Peyer's patch (tissue), 4 donors: Measurements from ENCODE around the gene GCNT1. TPM values are rescaled to one million over a fixed set of nuclear protein-coding genes. Genes with fewer than 3 reads are reported as not detected.

Experiments used
- DNase-seq, 3 donors: peaks; one replicate each; pipeline ENCODE4 v3.0.0-alpha.2; 2017 to 2019
- H3K27ac ChIP-seq, 4 donors: fragments of 200-600 bp; sonication (generic); one replicate each; pipeline ENCODE4 v1.5.1; 2016 to 2019
- H3K27me3 ChIP-seq, 2 donors: fragments of 200-600 bp; sonication (generic); one replicate each; pipeline ENCODE4 v1.5.1; 2019
- H3K36me3 ChIP-seq, 3 donors: fragments of 200-600 bp; sonication (generic); one replicate each; pipeline ENCODE4 v1.5.1; 2016 to 2019
- H3K4me1 ChIP-seq, 4 donors: fragments of 200-600 bp; sonication (generic); one replicate each; pipeline ENCODE4 v1.5.1; 2016 to 2019
- H3K4me3 ChIP-seq, 4 donors: fragments of 200-600 bp; sonication (generic); 1 replicate in 3 of 4; 2 replicates in 1 of 4; pipeline ENCODE4 v1.5.1; 2016 to 2019; ENCODE audit warnings: mild to moderate bottlenecking in 1 of 4
- H3K9me3 ChIP-seq, 4 donors: fragments of 200-600 bp; sonication (generic); one replicate each; pipeline ENCODE4 v1.5.1; 2016 to 2019; ENCODE audit warnings: mild to moderate bottlenecking in 1 of 4
- CTCF ChIP-seq, 6 experiments: fragments of 450-650 bp in 4 of 6; fragments of 200-600 bp in 2 of 6; sonication (generic) in 1 of 6; IDR thresholded peaks; one replicate each; pipeline ENCODE4 v1.5.1; 2017 to 2019; ENCODE audit warnings: antibody characterized with exemption in 6 of 6, mild to moderate bottlenecking in 3 of 6, moderate library complexity in 1 of 6
- POLR2A ChIP-seq, 2 donors: fragments of 450-650 bp; IDR thresholded peaks; one replicate each; pipeline ENCODE4 v1.5.1; 2017; ENCODE audit warnings: antibody characterized with exemption in 2 of 2, mild to moderate bottlenecking in 2 of 2, moderate library complexity in 2 of 2
- total RNA-seq, 4 donors: library from RNA; depleted of rRNA; stranded (reverse); fragments of >200 nt; gene quantifications; one replicate each; pipeline ENCODE4 v1.1.0, GENCODE V29; 2016

GCNT1 gene
- total RNA-seq, 4 donors from 2014 or later: 38.8 to 68.1 (median 53.5) TPM

GRCh38 chr9:76456202-76456926 lies 2.6 kb upstream of the GCNT1 start:
- H3K9me3 ChIP-seq: no peaks in the 10 kb centered on the region
- TF ChIP-seq POLR2A (IDR thresholded peaks at IDR 0.05) (no peak), CTCF (IDR thresholded peaks at IDR 0.05) (peak in 1 of 6 experiments; percentile 7)
- no peaks in the 10 kb centered on the region for H3K36me3 ChIP-seq
- DNase-seq: peak; percentile 59 to 79 (median 68)
- H3K27ac ChIP-seq: peak overlapping the region in 2 of 4 donors; percentile 28 to 44
- no peak overlapping the region for H3K4me3 ChIP-seq
- peaks cover 0 to 15% (median 3%) of the 10 kb centered on the region in 4 donors for H3K4me1 ChIP-seq
- no peaks in the 10 kb centered on the region for H3K27me3 ChIP-seq

- no peaks in the 10 kb centered on the region for H3K36me3 ChIP-seq
- peak in 2 of 3 donors; percentile 65 to 70 for DNase-seq
- H3K4me3 ChIP-seq: peak overlapping the region; percentile 57 to 77 (median 73)
- peaks cover 0 to 22% (median 3%) of the 10 kb centered on the region in 4 donors for H3K4me1 ChIP-seq
- H3K27me3 ChIP-seq: no peaks in the 10 kb centered on the region
- TF ChIP-seq CTCF (IDR thresholded peaks at IDR 0.05): peak in 3 of 6 experiments; percentile 39 to 41 (median 41)
- no peak for TF ChIP-seq POLR2A (IDR thresholded peaks at IDR 0.05)
- H3K9me3 ChIP-seq: no peaks in the 10 kb centered on the region
- peak overlapping the region; percentile 61 to 89 (median 72) for H3K27ac ChIP-seq
These were observed 983 bp downstream of the GCNT1 start for GRCh38 chr9:76459694-76460635.

- Histone ChIP-seq H3K4me3 (no peak overlapping the region), H3K9me3 (no peaks in the 10 kb centered on the region), H3K36me3 (no peaks in the 10 kb centered on the region), H3K27me3 (no peaks in the 10 kb centered on the region), H3K27ac (no peak overlapping the region), H3K4me1 (peaks cover 0 to 31% (median 0%) of the 10 kb centered on the region in 4 donors)
- TF ChIP-seq CTCF (IDR thresholded peaks at IDR 0.05) (no peak), POLR2A (IDR thresholded peaks at IDR 0.05) (no peak)
- DNase-seq: no peak
These were observed 3.1 kb downstream of the GCNT1 start for GRCh38 chr9:76462126-76462525.

GRCh38 chr9:76463211-76463610 lies 4.2 kb downstream of the GCNT1 start:
- H3K36me3 ChIP-seq: no peaks in the 10 kb centered on the region
- no peak for TF ChIP-seq CTCF (IDR thresholded peaks at IDR 0.05)
- no peak for TF ChIP-seq POLR2A (IDR thresholded peaks at IDR 0.05)
- peaks cover 0 to 35% (median 0%) of the 10 kb centered on the region in 4 donors for H3K4me1 ChIP-seq
- no peak overlapping the region for H3K4me3 ChIP-seq
- no peaks in the 10 kb centered on the region for H3K27me3 ChIP-seq
- no peak overlapping the region for H3K27ac ChIP-seq
- DNase-seq: peak in 1 of 3 donors; percentile 34
- H3K9me3 ChIP-seq: no peaks in the 10 kb centered on the region

- Histone ChIP-seq H3K9me3 (no peaks in the 10 kb centered on the region), H3K4me3 (no peak overlapping the region), H3K27ac (no peak overlapping the region), H3K36me3 (no peaks in the 10 kb centered on the region), H3K27me3 (no peaks in the 10 kb centered on the region), H3K4me1 (peaks cover 0 to 32% (median 0%) of the 10 kb centered on the region in 4 donors)
- no peak for TF ChIP-seq CTCF (IDR thresholded peaks at IDR 0.05)
- no peak for TF ChIP-seq POLR2A (IDR thresholded peaks at IDR 0.05)
- no peak for DNase-seq
These were observed 5.7 kb downstream of the GCNT1 start for GRCh38 chr9:76464706-76465105.
